Fibroblast of skin of right biceps (primary cell): ENCODE data around the gene VPS16.
A peak's percentile ranks its signal among the peaks of the same experiment; 100 is the strongest.

Experiments
- DNase-seq: peaks from one replicate; pipeline ENCODE4 v3.0.0-alpha.2; 2013

The VPS16 gene

DNA sequence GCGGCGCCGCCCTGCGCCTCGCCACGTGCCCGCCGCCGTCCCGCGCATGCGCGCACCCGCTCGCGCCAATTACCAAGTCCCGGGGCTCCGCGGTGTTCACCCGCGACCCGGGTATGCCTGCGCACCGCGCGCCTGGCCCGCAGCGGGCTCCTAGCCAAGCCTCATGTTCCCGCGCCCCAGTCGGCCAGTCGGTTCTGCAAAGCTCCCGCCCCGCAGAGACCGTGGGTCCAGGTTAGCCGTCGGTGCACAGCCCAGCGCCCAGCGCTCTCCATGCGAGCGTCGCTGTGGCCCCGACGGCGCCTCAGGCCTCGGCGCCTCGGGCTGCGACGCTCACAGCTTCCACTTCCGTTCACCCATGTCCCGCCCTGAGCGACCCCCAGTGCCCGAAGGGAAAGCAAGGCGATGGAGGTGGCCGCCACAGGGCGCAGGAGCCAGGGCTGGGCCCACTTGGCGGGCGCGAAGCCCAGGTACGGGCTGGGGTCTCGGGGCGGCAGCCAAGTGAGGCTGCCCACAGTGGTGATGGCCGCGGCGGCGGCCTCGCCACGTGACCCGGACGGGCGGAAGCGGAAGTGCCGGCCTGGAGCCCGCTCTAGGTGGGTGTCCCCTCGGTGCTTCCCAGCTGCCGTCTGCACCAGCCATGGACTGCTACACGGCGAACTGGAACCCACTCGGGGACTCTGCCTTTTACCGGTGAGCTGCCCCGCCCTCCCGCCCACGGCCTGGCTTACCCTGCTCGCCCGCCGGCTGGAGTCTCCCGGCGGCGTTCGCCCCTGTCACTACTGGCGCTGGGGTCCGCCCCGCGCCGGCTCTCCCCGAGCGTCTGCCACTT is at the start of gene VPS16, which contains the start of gene PCED1A:
VPS16 (plus strand) TSS at position 608 of the 829 bp plus-strand sequence; CDS start at position 638, 30 bp downstream.
PCED1A (minus strand) TSS at position 518 of the 829 bp plus-strand sequence. CDS start 743 bp downstream, outside the sequence.
- DNase-seq, result peak; percentile 88

- no peak for DNase-seq
Measured at GRCh38 chr20:2793471-2793870, 47.1 kb upstream of the VPS16 start.

GRCh38 chr20:2794202-2794748 is 46.3 kb upstream of the VPS16 start:
- no peak for DNase-seq

DNA sequence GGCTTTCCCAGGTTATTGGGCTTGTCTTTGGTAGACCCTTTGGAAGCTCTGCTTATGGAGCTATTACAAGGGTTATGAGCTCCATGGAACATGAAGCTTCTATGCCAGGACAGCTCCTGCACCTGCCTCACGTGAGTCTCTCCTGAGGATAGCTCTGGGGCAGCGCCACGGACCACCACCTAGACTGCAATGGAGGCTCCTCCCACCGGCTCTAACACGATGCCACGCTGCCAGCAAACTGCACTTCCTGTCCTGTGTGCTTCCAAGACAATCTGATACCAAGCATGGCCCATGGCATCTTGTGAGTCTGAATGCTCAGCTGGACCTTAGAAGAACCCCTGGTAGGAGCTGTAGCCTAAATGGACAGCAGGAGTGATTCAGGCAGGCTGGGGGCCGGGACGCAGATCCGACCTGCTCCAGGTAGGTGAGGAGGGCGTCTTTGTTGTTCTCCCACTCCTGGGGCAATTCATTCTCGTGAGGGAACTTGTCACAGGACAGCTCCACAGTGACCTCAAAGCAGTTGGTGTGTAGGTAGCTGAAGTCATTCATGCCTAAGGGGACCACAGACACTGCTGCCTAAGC is 45.6 kb upstream of the VPS16 start:
- DNase-seq, result no peak

DNA sequence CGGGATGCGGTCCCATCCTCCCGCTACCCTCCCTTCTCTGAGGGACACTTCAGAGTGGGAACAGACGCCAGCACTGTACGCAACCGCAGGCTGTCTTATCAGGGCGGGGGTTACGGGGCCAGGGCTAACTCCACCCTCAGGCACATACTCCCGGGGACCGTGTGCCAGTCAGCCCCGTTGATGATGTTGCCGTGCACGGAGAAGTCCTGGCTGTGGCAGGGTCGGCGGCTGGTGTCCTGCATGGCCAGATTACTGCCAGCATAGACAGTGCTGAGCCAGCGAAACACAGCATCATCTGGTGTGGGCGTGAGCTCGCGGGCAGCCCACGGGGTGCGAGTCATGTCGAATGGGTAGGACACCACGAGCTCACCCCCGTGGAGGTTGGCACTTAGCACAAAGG is 45.1 kb upstream of the VPS16 start:
- no peak for DNase-seq

- no peak for DNase-seq
Measured at GRCh38 chr20:2796011-2796660, 44.4 kb upstream of the VPS16 start.

DNA sequence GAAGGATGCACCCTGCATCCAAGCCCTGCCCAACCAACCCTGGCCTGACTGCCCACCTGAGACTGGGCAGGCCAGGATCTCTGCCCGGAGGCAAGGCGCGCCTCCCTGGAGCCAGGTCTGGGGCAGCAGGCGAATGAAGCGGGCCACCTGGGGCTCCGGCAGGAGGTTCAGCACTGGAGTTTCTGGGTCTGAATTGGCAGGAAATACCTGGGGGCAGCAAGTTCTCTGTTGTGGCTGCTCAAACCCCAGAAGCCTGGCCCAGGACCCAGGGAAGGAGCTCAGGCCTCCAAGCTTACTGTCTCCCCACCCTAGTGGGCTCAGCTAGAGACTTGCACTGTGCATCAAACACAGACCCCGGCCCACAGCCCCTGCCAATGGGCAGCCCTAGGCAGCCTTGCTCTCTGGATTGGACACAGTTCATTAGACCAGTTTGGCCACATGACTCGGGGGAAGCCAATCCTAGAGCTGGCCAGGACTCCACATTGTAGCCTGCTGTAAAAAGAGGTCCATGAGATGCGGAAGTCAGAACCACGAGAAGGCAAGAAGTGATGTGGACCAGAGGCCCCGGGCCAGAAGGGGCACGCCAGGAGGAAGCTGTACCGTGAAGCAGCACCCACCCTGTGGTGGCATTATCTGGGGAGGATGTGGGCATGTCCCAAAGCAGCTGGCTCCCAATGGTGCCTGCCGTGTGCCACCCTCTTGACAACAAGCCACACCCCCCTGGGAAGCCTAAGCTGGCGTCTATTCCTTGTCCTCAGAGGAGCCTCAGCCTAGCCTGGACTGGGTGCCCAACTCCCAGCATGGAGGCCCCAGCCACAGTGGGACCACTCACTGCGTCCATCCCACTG is 43.2 kb upstream of the VPS16 start:
- no peak for DNase-seq

DNA sequence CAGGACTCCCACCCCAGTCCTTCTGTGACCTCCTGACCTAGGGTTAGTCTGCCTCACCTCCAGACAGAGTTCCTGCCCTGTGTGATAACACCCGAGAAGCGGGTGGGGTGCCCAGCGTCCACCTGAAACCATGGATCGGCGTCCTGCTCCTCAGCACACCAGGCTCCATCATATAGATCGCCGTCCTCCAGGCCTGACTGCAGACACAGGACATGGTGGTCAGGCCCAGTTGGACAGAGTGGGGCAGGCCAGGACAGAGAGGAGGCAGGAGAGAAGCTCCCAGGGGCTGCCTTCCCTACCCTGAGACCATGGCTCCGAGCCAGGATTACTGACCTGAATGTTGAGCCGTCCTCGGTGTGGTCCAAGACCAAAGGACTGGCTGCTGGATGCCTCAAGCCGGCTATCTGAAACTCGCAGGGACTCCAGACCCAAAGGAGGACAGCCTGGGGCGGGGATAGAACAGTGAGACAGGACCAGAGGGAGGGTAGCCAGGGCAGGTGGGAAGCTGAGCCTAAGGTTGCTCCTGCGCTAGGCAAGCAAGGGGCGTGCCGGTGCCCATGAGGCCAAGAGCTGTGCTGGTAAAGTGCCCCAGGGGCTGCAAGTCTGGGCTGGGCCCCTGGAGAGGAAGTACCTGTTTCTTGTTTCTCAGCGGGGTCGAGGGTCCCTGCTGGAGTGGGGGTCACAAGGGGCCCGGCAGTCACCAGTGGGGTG is 42.3 kb upstream of the VPS16 start:
- DNase-seq, result no peak

DNA sequence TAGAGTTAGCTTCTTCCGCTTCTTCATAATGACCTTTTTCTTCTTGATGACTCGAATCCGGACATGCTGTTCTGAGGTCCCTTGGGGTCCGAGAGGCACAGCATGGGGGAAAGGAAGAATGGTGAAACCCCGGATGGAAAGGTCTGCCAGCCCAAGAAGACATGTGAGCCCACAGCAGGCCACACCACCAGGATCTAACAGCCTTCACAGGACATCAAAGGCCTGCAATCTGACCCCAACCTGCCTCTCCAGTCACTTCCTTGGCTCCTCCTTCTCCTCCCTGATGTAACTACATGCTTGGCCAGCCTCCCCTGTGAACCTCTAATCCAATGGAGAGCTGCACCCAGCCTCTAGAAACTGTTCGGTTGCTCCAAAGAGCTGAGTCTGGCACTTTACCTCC is 41.7 kb upstream of the VPS16 start:
- peak; percentile 21 for DNase-seq

GRCh38 chr20:2799271-2799670 is 41.3 kb upstream of the VPS16 start:
- DNase-seq, result no peak

DNA sequence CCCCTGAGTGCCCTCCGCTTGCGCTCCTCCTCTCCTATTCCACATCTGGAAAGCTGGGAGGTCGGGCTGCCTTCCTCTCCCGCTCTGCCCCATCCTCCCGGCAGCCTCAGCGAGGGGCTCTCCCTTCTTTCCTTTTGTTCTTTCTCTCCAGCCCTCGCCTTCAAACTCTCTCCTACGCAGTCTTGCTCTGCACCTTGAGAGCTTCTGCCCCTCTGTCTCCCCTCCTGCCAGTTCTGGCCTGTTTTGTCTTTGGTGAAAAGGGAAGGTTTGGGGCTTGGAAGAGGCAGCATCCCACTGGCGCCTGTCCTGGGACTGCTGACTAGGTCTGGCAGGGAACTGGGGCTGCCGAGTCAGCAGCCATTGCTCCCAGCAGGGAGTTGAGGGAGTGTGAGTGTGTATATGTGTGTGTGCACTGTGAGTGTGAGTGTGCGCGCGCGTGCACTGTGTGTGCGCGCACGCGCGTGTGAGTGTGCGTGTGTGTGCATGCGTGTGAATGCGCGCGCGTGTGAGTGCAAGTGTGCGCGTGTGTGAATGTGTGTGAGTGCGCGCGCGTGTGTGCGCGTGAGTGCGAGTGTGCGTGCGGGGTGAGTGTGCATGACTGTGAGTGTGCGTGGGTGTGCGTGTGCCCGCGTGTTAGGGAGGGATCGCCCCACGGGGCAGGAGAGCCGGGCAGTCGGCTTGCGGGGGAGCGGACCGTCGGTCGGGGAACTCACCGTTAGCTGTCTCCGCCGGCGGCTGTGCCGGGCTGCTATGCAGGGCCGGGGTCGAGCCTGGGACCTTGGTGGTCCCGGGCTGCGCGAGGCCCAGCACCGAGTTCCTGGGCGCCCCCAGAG is 40.6 kb upstream of the VPS16 start:
- peak; percentile 35 for DNase-seq

DNA sequence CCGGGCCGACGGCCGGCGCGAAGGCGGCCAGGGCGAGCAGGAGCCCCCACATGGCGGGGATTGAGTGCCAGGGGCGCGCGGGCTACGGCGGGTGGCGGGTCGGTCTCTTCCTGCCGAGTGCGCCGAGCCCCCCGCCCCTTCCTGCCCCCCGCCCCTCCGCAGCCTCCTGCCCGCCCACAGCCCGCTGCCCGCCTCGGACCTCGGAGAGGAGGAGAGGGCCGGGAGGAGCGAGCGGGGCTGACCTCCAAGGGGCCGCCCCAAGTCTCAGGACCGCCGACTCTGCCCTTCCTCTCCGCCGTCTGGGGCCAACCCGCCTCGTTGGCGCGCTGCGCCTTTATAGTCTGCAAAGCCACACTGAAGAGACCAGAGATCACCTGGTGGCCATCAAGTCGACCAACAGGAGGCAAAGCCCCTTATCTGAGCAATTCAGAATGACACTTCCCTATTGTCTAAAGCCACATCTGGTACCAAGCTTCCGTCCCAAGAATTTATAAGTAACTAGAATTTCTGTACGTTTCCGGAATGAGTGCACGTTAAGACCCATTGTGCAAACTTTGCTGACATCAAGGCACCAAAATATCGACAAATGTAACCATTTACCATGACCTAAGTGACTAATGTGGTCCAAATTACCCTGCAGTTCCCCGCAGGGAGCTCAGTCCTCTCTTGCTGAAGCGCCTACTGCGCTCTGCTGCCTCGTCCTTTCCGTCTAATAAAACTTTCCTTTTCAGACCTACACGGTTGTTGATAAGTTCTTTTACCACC is 39.8 kb upstream of the VPS16 start, which contains the start of gene CPXM1:
CPXM1 (minus strand) TSS at position 107 of the 765 bp plus-strand sequence; CDS start at position 52, 55 bp downstream.
- DNase-seq, result peak; percentile 29

GRCh38 chr20:2801286-2801728 is 39.2 kb upstream of the VPS16 start:
- DNase-seq, result no peak

DNA sequence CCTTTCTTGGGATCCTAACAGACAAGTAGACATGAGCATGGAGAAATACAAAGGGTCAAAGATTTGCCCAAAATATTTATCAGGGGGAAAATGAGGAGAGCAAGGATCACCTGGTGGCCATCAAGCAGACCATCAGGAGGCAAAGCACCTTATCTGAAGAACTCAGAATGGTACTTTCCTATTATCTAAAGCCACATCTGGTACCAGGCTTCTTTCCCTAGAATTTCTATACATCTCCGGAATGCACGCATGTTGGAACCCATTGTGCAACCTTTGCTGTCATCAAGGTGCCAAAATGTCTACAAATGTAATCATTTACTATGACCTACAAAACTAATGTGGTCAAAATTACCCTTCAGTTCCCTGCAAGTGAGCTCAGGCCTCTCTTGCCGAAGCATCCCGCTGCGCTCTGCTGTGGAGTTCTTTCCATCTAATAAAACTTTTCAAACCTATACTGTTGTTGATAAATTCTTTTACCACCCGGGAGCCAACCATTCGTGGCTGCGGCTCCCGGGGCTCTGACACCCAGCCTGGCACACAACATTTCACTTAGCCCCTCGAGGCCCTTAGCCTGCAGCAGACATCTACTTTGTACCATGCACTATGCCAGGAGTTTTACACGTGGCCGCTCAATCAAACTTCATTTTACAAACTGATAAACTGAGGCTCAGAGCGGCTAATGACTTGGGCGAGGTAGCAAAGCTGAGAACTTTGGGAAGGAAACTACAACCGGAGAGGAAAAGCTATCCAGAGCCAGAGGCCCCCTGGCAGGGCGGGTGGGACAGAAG is 36.3 kb upstream of the VPS16 start:
- no peak for DNase-seq

DNA sequence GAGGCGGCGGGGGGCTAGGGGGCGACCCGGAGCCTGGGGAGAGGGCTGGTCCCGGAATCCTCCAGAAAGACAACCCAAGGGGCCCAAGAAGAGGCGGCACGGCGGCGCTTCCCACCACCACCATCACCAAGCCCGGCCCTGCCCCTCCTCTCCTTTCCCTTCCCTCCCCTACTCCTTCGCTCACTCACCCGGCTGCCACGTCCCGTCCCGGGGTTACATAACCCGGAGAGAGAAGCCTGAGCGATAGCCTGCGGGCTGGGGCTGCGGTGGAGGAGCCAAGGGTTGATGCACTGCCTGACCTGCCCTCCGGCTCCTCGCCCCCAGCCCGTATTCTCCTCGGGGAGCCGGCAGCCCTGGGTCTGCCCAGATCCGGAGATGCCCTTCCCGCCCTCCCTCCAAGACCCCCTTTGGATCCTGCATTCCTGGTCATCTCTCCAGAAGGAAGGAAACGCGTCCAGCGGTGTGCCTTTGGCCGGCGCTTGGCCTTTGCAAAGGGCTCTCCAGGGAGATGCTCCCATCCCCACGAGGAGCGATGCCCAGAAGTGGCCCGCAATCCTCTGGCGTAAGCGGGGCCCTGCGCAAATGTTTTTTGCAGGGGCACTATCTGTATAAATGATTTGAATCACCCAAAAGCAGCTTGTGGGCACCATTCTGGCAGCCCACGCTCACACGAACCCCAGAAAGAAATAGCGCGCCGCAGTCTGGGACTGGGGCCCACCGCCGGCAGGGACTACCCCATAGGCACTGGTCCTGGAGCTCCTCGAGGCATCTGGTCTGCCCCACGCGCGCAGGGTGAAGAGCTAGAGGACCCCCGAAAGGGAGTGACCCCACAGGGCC is 35.5 kb upstream of the VPS16 start:
- no peak for DNase-seq

- DNase-seq, result peak; percentile 22
Measured at GRCh38 chr20:2805689-2806350, 34.7 kb upstream of the VPS16 start.

- no peak for DNase-seq
Measured at GRCh38 chr20:2806351-2806701, 34.2 kb upstream of the VPS16 start.

GRCh38 chr20:2807019-2807418 is 33.5 kb upstream of the VPS16 start:
- no peak for DNase-seq
